Esophagus squamous epithelium (tissue), 4 donors: Measurements from ENCODE around the gene SYNPO2.

Source experiments
- POLR2A ChIP-seq, 4 donors: fragments of 450-650 bp; IDR thresholded peaks; one replicate each; pipeline ENCODE4 v1.6.1; 2017; ENCODE audit warnings: antibody characterized with exemption in 4 of 4, mild to moderate bottlenecking in 4 of 4, moderate library complexity in 3 of 4
- TF ChIP-seq, protein P1 (sequence below), 6 experiments: fragments of 450-650 bp in 4 of 6; fragments of 200-600 bp in 2 of 6; sonication (generic) in 2 of 6; IDR thresholded peaks; one replicate each; pipeline ENCODE4 v1.5.1; 2016 to 2019; ENCODE audit warnings: antibody characterized with exemption in 6 of 6, mild to moderate bottlenecking in 4 of 6, moderate library complexity in 4 of 6

DNA sequence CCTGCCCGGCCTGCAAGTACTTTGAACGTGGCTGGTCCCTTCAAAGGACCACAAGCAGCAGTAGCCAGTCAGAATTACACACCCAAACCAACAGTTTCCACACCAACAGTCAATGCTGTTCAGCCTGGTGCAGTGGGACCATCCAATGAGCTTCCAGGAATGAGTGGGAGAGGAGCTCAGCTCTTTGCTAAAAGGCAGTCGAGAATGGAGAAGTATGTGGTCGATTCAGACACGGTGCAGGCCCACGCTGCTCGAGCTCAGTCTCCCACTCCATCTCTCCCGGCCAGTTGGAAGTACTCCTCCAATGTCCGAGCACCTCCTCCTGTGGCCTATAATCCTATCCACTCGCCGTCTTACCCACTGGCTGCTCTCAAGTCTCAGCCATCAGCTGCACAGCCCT is 142.6 kb downstream of the SYNPO2 start:
- TF ChIP-seq, protein P1, sequence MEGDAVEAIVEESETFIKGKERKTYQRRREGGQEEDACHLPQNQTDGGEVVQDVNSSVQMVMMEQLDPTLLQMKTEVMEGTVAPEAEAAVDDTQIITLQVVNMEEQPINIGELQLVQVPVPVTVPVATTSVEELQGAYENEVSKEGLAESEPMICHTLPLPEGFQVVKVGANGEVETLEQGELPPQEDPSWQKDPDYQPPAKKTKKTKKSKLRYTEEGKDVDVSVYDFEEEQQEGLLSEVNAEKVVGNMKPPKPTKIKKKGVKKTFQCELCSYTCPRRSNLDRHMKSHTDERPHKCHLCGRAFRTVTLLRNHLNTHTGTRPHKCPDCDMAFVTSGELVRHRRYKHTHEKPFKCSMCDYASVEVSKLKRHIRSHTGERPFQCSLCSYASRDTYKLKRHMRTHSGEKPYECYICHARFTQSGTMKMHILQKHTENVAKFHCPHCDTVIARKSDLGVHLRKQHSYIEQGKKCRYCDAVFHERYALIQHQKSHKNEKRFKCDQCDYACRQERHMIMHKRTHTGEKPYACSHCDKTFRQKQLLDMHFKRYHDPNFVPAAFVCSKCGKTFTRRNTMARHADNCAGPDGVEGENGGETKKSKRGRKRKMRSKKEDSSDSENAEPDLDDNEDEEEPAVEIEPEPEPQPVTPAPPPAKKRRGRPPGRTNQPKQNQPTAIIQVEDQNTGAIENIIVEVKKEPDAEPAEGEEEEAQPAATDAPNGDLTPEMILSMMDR (IDR thresholded peaks at IDR 0.05): no peak
- TF ChIP-seq POLR2A (IDR thresholded peaks at IDR 0.05): no peak
